Measurements from ENCODE around the gene CCDC57. TPM values are rescaled to one million over a fixed set of nuclear protein-coding genes. Genes with fewer than 3 reads are reported as not detected.

The CCDC57 gene
- total and polyA plus RNA-seq, 4 donors = 5.4 to 19.1 (median 11.7) TPM

DNA sequence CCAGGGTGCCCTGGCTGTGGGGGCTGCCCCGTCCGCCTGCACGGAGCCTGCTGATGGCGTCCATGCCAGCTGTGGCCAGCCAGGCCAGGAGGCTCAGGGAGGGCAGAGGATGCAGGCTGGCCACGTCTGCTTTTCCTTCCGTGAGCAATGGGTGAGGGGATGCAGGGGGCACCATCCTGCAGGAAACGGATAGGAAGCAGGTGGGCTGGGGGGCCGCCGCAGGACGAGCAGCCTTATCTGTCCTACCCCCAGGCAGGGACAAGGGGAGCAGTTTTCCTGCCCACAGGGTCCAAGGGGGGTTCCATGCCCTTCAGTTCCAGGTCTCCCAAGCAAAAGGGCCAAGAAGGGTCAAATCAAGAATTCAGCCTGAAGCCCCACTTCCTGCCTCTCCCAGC lies 153.8 kb downstream of the CCDC57 start:
- Histone ChIP-seq H3K9ac (ENCODE audit: low read depth in 1 of 2, low read length in 2 of 2) (no peak overlapping the region), H3K9me3 (ENCODE audit: control insufficient read depth in 4 of 4, low read length in 3 of 4) (no peaks in the 10 kb centered on the region), H3K36me3 (ENCODE audit: control insufficient read depth in 4 of 4, insufficient read depth in 3 of 4, low read depth in 1 of 4, low read length in 3 of 4) (peaks cover 6 to 79% (median 32%) of the 10 kb centered on the region in 4 donors), H3K4me1 (ENCODE audit: control insufficient read depth in 4 of 4, insufficient read depth in 4 of 4, low read length in 3 of 4) (peaks cover 3 to 14% (median 8%) of the 10 kb centered on the region in 4 donors), H3K4me3 (ENCODE audit: low read depth in 1 of 3, low read length in 3 of 3) (no peak overlapping the region), H3K27me3 (ENCODE audit: control insufficient read depth in 4 of 4, insufficient read depth in 4 of 4, low read length in 3 of 4) (no peaks in the 10 kb centered on the region), H3K27ac (ENCODE audit: low read depth in 1 of 2, low read length in 2 of 2) (no peak overlapping the region)
- DNase-seq (ENCODE audit: low spot score) = no peak
- WGBS = 88% methylated on average over 10 of the region's 10 CpGs
- TF ChIP-seq ZBTB33 (IDR thresholded peaks at IDR 0.05) (no peak), YY1 (IDR thresholded peaks at IDR 0.05) (no peak), TAF1 (conservative IDR thresholded peaks at IDR 0.05) (no peak), HNF4A (conservative IDR thresholded peaks at IDR 0.05) (no peak), RAD21 (IDR thresholded peaks at IDR 0.05) (no peak), GABPA (IDR thresholded peaks at IDR 0.05 in 1 of 2, conservative IDR thresholded peaks at IDR 0.05 in 1 of 2) (no peak), NR2F2 (IDR thresholded peaks at IDR 0.05) (no peak), FOXA1 (IDR thresholded peaks at IDR 0.05) (no peak), HNF4G (IDR thresholded peaks at IDR 0.05) (no peak), FOXA2 (IDR thresholded peaks at IDR 0.05) (no peak), SP1 (IDR thresholded peaks at IDR 0.05) (no peak), EGR1 (IDR thresholded peaks at IDR 0.05; ENCODE audit: low read depth in 2 of 2) (no peak), REST (IDR thresholded peaks at IDR 0.05) (no peak), RXRA (IDR thresholded peaks at IDR 0.05) (no peak), ATF3 (IDR thresholded peaks at IDR 0.05) (no peak)

- H3K9ac ChIP-seq (ENCODE audit: low read depth in 1 of 2, low read length in 2 of 2) = no peak overlapping the region
- WGBS = 76% methylated on average over 17 of the region's 17 CpGs
- TF ChIP-seq YY1 (IDR thresholded peaks at IDR 0.05) = no peak
- no peak for DNase-seq (ENCODE audit: low spot score)
- no peaks in the 10 kb centered on the region for H3K9me3 ChIP-seq (ENCODE audit: control insufficient read depth in 4 of 4, low read length in 3 of 4)
- no peaks in the 10 kb centered on the region for H3K27me3 ChIP-seq (ENCODE audit: control insufficient read depth in 4 of 4, insufficient read depth in 4 of 4, low read length in 3 of 4)
- no peak overlapping the region for H3K27ac ChIP-seq (ENCODE audit: low read depth in 1 of 2, low read length in 2 of 2)
- peaks cover 6 to 76% (median 32%) of the 10 kb centered on the region in 4 donors for H3K36me3 ChIP-seq (ENCODE audit: control insufficient read depth in 4 of 4, insufficient read depth in 3 of 4, low read depth in 1 of 4, low read length in 3 of 4)
- H3K4me1 ChIP-seq (ENCODE audit: control insufficient read depth in 4 of 4, insufficient read depth in 4 of 4, low read length in 3 of 4) = peaks cover 0 to 14% (median 7%) of the 10 kb centered on the region in 4 donors
- H3K4me3 ChIP-seq (ENCODE audit: low read depth in 1 of 3, low read length in 3 of 3) = no peak overlapping the region
Measured at GRCh38 chr17:82058230-82058854, 154.3 kb downstream of the CCDC57 start.

All from liver (tissue), 9 donors.